ENCODE results near the gene CLOCK. TPM values are rescaled to one million over a fixed set of nuclear protein-coding genes. Genes with fewer than 3 reads are reported as not detected.

CLOCK gene
- polyA plus RNA-seq, 10 donors = 11.7 to 21.3 (median 16.8) TPM

GRCh38 chr4:55545641-55546505 is 836 bp downstream of the CLOCK start:
- DNase-seq = peak; percentile 67 to 92 (median 82)

GRCh38 chr4:55545151-55545550 is 1.6 kb downstream of the CLOCK start:
- peak in 1 of 3 donors; percentile 26 for DNase-seq

GRCh38 chr4:55543858-55544257 is 2.9 kb downstream of the CLOCK start:
- DNase-seq = peak in 1 of 3 donors; percentile 12

- no peak for DNase-seq
These were observed 6.4 kb downstream of the CLOCK start for GRCh38 chr4:55540271-55540670.

- no peak for DNase-seq
These were observed 7.1 kb downstream of the CLOCK start for GRCh38 chr4:55539658-55540057.

GRCh38 chr4:55538531-55538930 is 8.2 kb downstream of the CLOCK start:
- DNase-seq = no peak

GRCh38 chr4:55534306-55534705 is 12.4 kb downstream of the CLOCK start:
- DNase-seq = no peak

GRCh38 chr4:55530691-55531090 is 16.0 kb downstream of the CLOCK start:
- DNase-seq = no peak

- no peak for DNase-seq
These were observed 16.5 kb downstream of the CLOCK start for GRCh38 chr4:55530167-55530566.

GRCh38 chr4:55528491-55528890 is 18.2 kb downstream of the CLOCK start:
- no peak for DNase-seq

GRCh38 chr4:55524844-55525571 is 21.7 kb downstream of the CLOCK start:
- peak in 1 of 3 donors; percentile 5 for DNase-seq

- no peak for DNase-seq
These were observed 28.3 kb downstream of the CLOCK start for GRCh38 chr4:55518442-55518841.

- DNase-seq = no peak
These were observed 29.0 kb downstream of the CLOCK start for GRCh38 chr4:55517526-55518229.

GRCh38 chr4:55512922-55513571 is 33.7 kb downstream of the CLOCK start:
- DNase-seq = no peak

GRCh38 chr4:55512077-55512476 is 34.6 kb downstream of the CLOCK start:
- no peak for DNase-seq

GRCh38 chr4:55510685-55511084 is 36.0 kb downstream of the CLOCK start:
- DNase-seq = no peak

GRCh38 chr4:55509266-55509665 is 37.4 kb downstream of the CLOCK start:
- no peak for DNase-seq

- DNase-seq = no peak
These were observed 39.1 kb downstream of the CLOCK start for GRCh38 chr4:55507612-55508011.

- DNase-seq = peak in 1 of 3 donors; percentile 38
These were observed 43.5 kb downstream of the CLOCK start for GRCh38 chr4:55503169-55503568.

- DNase-seq = no peak
These were observed 46.6 kb downstream of the CLOCK start for GRCh38 chr4:55500072-55500471.

GRCh38 chr4:55499495-55499894 is 47.2 kb downstream of the CLOCK start:
- DNase-seq = no peak

- DNase-seq = peak in 2 of 3 donors; percentile 10 to 18
These were observed 48.7 kb downstream of the CLOCK start for GRCh38 chr4:55498051-55498450.

Data from muscle of back (tissue), 11 donors.